ENCODE data around the gene CFC1B.
"Not testable (repeated sequence)": the region's sequence is repeated elsewhere in the genome, so short reads cannot be mapped to it uniquely, and the experiment has no call there.

Gene CFC1B

GRCh38 chr2:130520992-130521391 is at the start of gene CFC1B:
TSS of gene CFC1B (plus strand) at chr2:130521222. CDS start at chr2:130521485, 263 bp downstream.
- H3K27me3 ChIP-seq (ENCODE audit: insufficient read depth, low read length); H3K9me2 ChIP-seq (ENCODE audit: low read depth, low read length); H3K4me3 ChIP-seq (ENCODE audit: low read depth, low read length, poor library complexity, severe bottlenecking); H3K9me3 ChIP-seq (ENCODE audit: low read length); H3K4me2 ChIP-seq (ENCODE audit: low read length); H3F3A ChIP-seq (ENCODE audit: insufficient read depth, low read length); H3K9ac ChIP-seq (ENCODE audit: low read length); H3K27ac ChIP-seq (ENCODE audit: low read depth, low read length, poor library complexity, severe bottlenecking); H3K36me3 ChIP-seq (ENCODE audit: insufficient read depth, low read length); H3K79me2 ChIP-seq (ENCODE audit: insufficient read depth, low read length); H3K4me1 ChIP-seq (ENCODE audit: insufficient read depth, low read length, severe bottlenecking); H4K20me1 ChIP-seq (ENCODE audit: insufficient read depth, low read length); H2AFZ ChIP-seq (ENCODE audit: low read length): not testable (repeated sequence)

GRCh38 chr2:130491073-130491472 is 29.9 kb upstream of the CFC1B start:
- not testable (repeated sequence) for H4K20me1 ChIP-seq (ENCODE audit: insufficient read depth, low read length); H3K9ac ChIP-seq (ENCODE audit: low read length); H3K4me2 ChIP-seq (ENCODE audit: low read length); H3K79me2 ChIP-seq (ENCODE audit: insufficient read depth, low read length); H3F3A ChIP-seq (ENCODE audit: insufficient read depth, low read length); H3K36me3 ChIP-seq (ENCODE audit: insufficient read depth, low read length); H3K4me1 ChIP-seq (ENCODE audit: insufficient read depth, low read length, severe bottlenecking); H3K27ac ChIP-seq (ENCODE audit: low read depth, low read length, poor library complexity, severe bottlenecking); H2AFZ ChIP-seq (ENCODE audit: low read length); H3K27me3 ChIP-seq (ENCODE audit: insufficient read depth, low read length); H3K4me3 ChIP-seq (ENCODE audit: low read depth, low read length, poor library complexity, severe bottlenecking); H3K9me3 ChIP-seq (ENCODE audit: low read length); H3K9me2 ChIP-seq (ENCODE audit: low read depth, low read length)

- not testable (repeated sequence) for H3K9ac ChIP-seq (ENCODE audit: low read length); H3K4me2 ChIP-seq (ENCODE audit: low read length); H2AFZ ChIP-seq (ENCODE audit: low read length); H3K4me3 ChIP-seq (ENCODE audit: low read depth, low read length, poor library complexity, severe bottlenecking); H3K36me3 ChIP-seq (ENCODE audit: insufficient read depth, low read length); H3K9me2 ChIP-seq (ENCODE audit: low read depth, low read length); H4K20me1 ChIP-seq (ENCODE audit: insufficient read depth, low read length); H3K4me1 ChIP-seq (ENCODE audit: insufficient read depth, low read length, severe bottlenecking); H3K79me2 ChIP-seq (ENCODE audit: insufficient read depth, low read length); H3F3A ChIP-seq (ENCODE audit: insufficient read depth, low read length); H3K27ac ChIP-seq (ENCODE audit: low read depth, low read length, poor library complexity, severe bottlenecking); H3K9me3 ChIP-seq (ENCODE audit: low read length); H3K27me3 ChIP-seq (ENCODE audit: insufficient read depth, low read length)
Measured at GRCh38 chr2:130509228-130509627, 11.8 kb upstream of the CFC1B start, which contains the start of gene POTEI. TSS of gene POTEI (minus strand) at chr2:130509328. CDS start at chr2:130509235, 93 bp downstream.

GRCh38 chr2:130510807-130511746 is 9.9 kb upstream of the CFC1B start:
- not testable (repeated sequence) for H2AFZ ChIP-seq (ENCODE audit: low read length); H3K9ac ChIP-seq (ENCODE audit: low read length); H3K27me3 ChIP-seq (ENCODE audit: insufficient read depth, low read length); H3K9me3 ChIP-seq (ENCODE audit: low read length); H3K4me3 ChIP-seq (ENCODE audit: low read depth, low read length, poor library complexity, severe bottlenecking); H3F3A ChIP-seq (ENCODE audit: insufficient read depth, low read length); H4K20me1 ChIP-seq (ENCODE audit: insufficient read depth, low read length); H3K9me2 ChIP-seq (ENCODE audit: low read depth, low read length); H3K79me2 ChIP-seq (ENCODE audit: insufficient read depth, low read length); H3K27ac ChIP-seq (ENCODE audit: low read depth, low read length, poor library complexity, severe bottlenecking); H3K4me1 ChIP-seq (ENCODE audit: insufficient read depth, low read length, severe bottlenecking); H3K36me3 ChIP-seq (ENCODE audit: insufficient read depth, low read length); H3K4me2 ChIP-seq (ENCODE audit: low read length)

- H3K79me2 ChIP-seq (ENCODE audit: insufficient read depth, low read length); H3K36me3 ChIP-seq (ENCODE audit: insufficient read depth, low read length); H3K4me1 ChIP-seq (ENCODE audit: insufficient read depth, low read length, severe bottlenecking); H3K4me2 ChIP-seq (ENCODE audit: low read length); H3K9me3 ChIP-seq (ENCODE audit: low read length); H2AFZ ChIP-seq (ENCODE audit: low read length); H3K9ac ChIP-seq (ENCODE audit: low read length); H3K27me3 ChIP-seq (ENCODE audit: insufficient read depth, low read length); H3K4me3 ChIP-seq (ENCODE audit: low read depth, low read length, poor library complexity, severe bottlenecking); H4K20me1 ChIP-seq (ENCODE audit: insufficient read depth, low read length); H3K27ac ChIP-seq (ENCODE audit: low read depth, low read length, poor library complexity, severe bottlenecking); H3K9me2 ChIP-seq (ENCODE audit: low read depth, low read length); H3F3A ChIP-seq (ENCODE audit: insufficient read depth, low read length): not testable (repeated sequence)
Measured at GRCh38 chr2:130511747-130512451, 9.1 kb upstream of the CFC1B start.

- not testable (repeated sequence) for H4K20me1 ChIP-seq (ENCODE audit: insufficient read depth, low read length); H3K9ac ChIP-seq (ENCODE audit: low read length); H3K36me3 ChIP-seq (ENCODE audit: insufficient read depth, low read length); H3K4me3 ChIP-seq (ENCODE audit: low read depth, low read length, poor library complexity, severe bottlenecking); H3K4me1 ChIP-seq (ENCODE audit: insufficient read depth, low read length, severe bottlenecking); H3F3A ChIP-seq (ENCODE audit: insufficient read depth, low read length); H3K4me2 ChIP-seq (ENCODE audit: low read length); H2AFZ ChIP-seq (ENCODE audit: low read length); H3K79me2 ChIP-seq (ENCODE audit: insufficient read depth, low read length); H3K9me3 ChIP-seq (ENCODE audit: low read length); H3K27ac ChIP-seq (ENCODE audit: low read depth, low read length, poor library complexity, severe bottlenecking); H3K27me3 ChIP-seq (ENCODE audit: insufficient read depth, low read length); H3K9me2 ChIP-seq (ENCODE audit: low read depth, low read length)
Measured at GRCh38 chr2:130518516-130519106, 2.4 kb upstream of the CFC1B start.

GRCh38 chr2:130522390-130522789 is 1.4 kb downstream of the CFC1B start:
- not testable (repeated sequence) for H4K20me1 ChIP-seq (ENCODE audit: insufficient read depth, low read length)

More at GRCh38 chr2:130522390-130522789, 1.4 kb downstream of the CFC1B start:
- H2AFZ ChIP-seq (ENCODE audit: low read length); H3K4me1 ChIP-seq (ENCODE audit: insufficient read depth, low read length, severe bottlenecking); H3K9ac ChIP-seq (ENCODE audit: low read length); H3K9me2 ChIP-seq (ENCODE audit: low read depth, low read length); H3K4me3 ChIP-seq (ENCODE audit: low read depth, low read length, poor library complexity, severe bottlenecking); H3K79me2 ChIP-seq (ENCODE audit: insufficient read depth, low read length); H3K27ac ChIP-seq (ENCODE audit: low read depth, low read length, poor library complexity, severe bottlenecking); H3F3A ChIP-seq (ENCODE audit: insufficient read depth, low read length); H3K27me3 ChIP-seq (ENCODE audit: insufficient read depth, low read length); H3K9me3 ChIP-seq (ENCODE audit: low read length); H3K4me2 ChIP-seq (ENCODE audit: low read length); H3K36me3 ChIP-seq (ENCODE audit: insufficient read depth, low read length): not testable (repeated sequence)

Data from OCI-LY1 (cell line).